Stimulated activated CD8-positive, alpha-beta memory T cell treated with anti-CD3 and anti-CD28 coated beads, Interleukin-15, amount 100 ng/mL, for 24 hours (primary cell): ENCODE measurements around the gene RUNDC1.
"Not testable (repeated sequence)": the region's sequence is repeated elsewhere in the genome, so short reads cannot be mapped to it uniquely, and the experiment has no call there.

Experiments
- DNase-seq: peaks from one replicate; pipeline ENCODE4 v3.0.0-alpha.2; 2020; ENCODE audit warnings: low read depth

Gene RUNDC1

DNA sequence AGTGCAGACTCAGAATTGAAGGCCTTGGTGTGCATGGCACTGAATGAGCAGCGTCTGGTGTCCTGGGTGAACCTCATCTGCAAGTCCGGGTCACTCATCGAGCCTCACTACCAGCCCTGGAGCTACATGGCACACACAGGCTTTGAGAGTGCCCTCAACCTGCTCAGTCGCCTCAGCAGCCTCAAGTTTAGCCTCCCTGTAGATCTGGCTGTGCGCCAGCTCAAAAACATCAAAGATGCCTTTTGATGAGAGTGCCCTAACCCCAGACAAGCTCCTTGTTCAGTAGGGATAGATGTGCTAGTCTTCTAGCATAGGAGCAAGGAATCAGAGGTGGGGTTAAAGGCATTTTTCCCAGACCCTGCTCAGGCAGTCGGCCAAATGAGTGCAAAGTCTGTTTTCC lies 11.1 kb downstream of the RUNDC1 start:
- no peak for DNase-seq

DNA sequence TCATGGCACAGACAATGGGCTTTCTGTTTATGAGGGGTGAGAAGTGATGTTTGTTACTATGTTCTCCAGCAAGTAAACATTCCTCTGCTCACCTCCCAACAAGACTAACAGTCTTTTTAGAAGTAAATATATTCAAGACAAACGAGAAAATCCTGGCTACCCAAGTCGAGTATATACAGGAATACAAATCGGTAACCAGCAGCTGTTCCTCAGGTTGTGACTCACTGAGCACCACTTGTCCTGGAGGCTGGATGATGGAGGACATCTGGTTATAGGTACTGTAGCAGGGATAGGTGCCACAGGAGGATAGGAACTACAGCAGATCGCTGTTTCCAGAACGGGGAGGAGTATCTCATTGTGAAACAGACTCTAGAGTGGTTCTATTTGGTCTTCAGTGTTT lies 12.5 kb downstream of the RUNDC1 start:
- no peak for DNase-seq

DNA sequence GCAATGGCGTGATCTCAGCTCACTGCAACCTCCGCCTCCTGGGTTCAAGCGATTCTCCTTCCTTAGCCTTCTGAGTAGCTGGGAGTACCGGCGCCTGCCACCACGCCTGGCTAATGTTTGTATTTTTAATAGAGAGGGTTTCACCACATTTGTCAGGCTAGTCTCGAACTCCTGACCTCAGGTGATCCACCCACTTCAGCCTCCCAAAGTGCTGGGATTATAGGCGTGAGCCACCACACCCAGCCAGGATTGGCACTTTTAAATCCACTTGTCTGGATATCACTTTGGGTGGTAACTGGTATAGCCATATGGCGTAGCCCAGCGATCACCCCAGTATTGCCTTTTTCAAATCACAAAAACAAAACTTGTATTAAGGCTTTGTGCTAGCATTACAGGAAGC lies 13.5 kb downstream of the RUNDC1 start:
- DNase-seq, result not testable (repeated sequence)

DNA sequence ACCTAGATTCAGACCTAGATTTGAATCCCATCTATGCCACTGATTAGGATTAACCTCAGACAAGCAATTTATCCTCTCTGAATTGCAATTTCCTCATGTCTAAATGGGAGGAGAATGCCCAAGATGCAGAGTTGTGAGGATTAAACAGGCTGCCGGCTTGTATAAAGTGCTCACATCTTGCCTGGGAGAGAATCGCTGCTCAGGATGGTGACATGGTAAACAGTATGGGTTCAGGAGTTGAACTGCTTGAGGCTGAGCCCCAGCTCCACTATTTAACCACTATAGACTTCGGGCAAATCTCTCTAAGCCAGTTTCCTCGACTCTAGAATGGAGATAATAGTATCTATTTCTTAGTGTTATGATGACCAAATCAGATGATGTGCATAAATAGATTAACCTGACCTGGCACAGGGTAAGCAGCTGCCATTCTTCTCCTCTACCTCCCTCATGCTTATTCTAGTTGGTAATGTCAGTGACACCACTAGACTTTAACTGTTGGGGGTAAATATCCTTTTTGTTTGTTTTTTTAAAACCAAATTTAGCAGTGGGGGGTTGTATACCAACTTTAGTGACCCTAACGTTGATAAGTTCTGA lies 17.1 kb downstream of the RUNDC1 start:
- no peak for DNase-seq

DNA sequence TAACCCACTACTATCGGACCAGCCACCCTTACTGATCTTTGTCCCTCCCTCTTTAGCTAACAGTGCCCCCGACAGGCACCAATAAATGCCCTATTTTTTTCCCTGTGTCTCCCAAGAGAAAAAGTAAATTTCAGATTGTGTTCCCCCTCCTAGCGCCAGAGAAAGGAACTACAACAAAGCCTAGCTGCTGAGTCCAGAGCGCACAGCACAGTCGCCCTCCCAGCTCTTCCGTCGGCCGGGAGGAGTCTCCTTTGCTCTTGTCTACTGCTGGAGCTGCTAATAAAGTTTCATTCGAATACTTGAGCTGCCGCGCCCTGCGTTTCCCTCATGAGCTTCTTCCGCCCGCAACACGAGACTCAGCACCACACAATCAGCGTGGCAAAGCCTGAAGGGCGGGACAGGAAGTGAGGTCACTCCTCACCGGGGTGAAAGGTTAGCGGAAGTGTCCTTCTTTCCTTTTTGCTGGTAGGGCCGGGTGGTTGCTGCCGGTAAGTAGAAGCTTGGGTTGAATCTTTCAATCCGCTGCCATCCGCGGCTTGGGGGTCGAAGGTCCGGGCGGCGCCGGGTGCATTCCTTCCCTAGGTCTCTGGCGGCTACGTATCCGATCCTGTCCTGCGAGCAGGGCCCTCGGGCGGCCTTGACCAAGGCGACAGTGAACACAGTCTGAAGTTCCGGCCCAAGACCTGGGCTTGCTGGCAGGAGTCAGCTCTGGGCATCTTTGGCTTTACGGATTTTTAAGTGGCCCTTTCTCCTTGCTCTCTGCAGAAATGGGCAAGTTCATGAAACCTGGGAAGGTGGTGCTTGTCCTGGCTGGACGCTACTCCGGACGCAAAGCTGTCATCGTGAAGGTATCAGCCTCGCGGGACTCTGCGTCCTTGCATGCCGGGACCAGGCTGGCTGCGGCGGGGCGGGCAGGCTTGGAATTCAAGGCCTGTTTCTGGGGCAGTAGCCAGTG lies 17.9 kb downstream of the RUNDC1 start, which contains the start of gene RPL27:
Gene RPL27 (plus strand): TSS at position 436 of the 955 bp plus-strand sequence. CDS start 332 bp downstream, at position 768.
- DNase-seq, result peak; percentile 86

DNA sequence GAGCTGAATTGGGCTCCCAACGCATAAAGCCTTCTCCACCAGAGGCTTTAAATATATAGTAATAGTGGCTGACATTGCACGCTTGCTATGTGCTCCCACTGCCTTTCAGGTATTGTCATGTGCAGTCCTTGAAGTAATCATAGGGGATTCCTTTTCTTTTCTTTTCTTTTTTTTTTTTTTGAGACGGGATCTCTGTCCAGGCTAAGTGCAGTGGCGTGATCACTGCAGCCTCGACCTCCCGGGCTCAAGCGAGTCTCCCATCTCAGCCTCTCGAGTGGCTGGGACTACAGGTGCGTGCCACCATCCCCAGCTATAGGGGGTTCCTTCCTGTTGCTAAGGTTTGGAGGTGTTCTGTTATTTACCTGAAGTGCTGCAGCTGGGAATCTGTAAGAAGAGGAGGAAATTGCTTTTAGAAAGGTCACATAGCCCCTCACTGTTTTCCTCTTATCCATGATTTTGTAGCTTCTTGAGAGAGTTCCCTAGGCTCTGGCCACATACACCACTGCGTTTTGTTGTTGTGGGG lies 18.7 kb downstream of the RUNDC1 start:
- no peak for DNase-seq

DNA sequence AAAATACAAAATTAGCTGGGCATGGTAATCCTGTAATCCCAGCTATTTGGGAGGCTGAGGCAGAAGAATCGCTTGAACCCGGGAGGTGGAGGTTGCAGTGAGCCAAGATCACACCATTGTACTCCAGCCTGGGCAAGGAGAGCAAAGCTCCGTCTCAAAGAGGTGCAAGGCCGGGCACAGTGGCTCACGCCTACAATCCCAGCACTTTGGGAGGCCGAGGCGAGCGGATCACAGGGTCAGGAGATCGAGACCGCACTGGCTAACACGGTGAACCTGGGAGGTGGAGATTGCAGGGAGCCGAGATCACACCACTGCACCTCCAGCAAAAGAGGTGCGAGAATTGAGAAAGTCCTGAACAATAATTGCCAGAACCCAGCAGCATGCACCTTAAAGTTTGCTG lies 20.5 kb downstream of the RUNDC1 start:
- DNase-seq, result not testable (repeated sequence)

DNA sequence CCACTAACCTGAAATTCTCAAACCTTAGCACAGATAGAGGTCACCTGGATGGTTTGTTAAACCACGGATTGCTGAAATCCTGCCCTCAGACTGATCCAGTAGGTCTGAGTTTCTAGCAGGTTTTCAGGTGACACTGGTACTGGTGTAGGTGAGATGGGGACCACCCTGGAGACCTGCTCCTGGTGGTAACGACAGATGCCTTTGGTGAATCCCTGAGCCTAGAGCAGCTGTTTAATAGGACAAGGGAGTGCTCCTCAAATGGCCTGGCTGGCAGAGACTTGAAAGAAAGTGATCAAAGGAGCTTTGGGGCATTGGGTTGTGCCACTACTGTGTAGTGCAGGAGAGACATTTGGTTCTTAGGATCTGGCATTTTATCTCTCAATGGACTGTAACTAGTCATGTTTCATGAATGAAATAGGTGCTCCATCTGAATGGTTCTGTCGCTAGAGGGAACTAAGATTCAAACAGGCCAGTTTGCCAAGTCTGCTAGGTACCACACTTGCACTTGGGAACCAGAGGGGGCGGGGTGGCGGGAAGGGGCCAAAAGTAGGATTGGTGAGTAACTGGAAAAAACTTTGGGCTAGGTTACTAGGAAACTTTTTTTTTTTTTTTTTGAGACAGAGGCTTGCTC lies 23.3 kb downstream of the RUNDC1 start:
- DNase-seq, result no peak

DNA sequence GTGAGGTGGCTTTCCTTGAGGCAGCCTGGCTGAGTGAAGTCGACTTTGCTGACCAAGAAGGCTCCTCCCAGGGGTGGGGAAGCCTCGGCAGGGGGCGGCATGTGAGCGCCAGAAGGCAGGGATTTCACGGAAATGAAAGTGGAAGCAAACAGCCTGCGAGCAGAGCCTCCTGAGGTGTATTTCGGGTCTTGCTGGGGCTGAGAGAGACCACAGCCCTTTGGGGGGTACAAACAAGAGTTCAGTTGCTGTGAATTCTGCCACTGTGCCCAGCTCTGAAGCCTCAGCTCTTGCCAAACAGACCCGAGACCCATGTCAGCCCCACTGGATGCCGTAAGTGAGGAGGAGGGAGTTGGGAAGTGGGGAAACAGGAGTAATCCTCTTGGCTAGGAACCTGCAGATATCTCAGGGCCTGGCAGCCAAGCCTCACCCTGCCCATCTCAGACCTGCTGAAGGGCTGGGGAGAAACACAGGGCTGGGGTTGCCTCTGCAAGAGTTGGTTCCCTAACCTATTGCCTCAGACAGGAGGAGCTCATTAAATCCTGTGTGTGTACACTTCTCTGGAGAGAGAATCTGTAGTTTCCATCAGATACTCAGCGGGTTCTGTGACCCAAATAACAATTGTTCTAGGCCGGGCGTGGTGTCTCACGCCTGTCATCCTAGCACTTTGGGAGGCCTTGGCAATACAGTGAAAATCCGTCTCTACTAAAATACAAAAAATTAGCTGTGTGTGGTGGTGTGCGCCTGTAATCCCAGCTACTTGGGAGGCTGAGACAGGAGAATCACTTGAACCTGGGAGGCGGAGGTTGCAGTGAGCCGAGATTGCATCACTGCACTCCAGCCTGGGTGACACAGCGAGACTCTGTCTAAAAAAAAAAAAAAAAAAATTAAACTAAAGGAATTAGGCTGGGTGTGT lies 26.5 kb downstream of the RUNDC1 start, which contains the start of gene IFI35:
Gene IFI35 (plus strand): TSS at position 146 of the 913 bp plus-strand sequence. CDS start 164 bp downstream, at position 310.
- DNase-seq, result peak; percentile 53

DNA sequence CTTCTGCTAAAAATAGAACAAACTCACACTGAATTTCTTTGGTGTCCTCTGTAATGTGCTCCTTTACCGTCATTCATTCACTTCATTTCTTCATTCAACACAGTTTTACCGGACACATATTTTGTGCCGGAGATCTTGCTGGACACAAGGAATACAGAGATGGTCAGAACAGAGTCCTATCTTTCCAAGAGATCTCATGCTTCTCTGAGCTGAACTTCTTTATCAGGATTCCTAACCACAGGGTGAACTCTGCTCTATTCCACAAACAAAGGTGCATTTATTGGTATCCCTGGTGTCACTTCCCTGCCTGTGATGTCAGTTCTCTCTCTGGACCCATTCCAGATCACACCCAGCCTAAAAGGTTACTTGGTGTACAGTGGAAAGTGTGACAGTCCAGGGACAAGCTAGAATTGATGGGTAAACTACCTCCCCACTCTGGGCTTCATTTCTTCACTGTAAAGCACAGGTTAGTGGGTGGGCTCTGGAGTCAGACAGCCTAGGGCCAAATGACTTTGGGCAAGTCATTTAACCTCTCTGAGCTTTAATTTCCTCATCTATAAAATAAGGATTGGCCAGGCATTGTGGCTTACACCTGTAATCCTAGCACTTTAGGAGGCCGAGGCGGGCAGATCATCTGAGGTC lies 30.4 kb downstream of the RUNDC1 start:
- DNase-seq, result no peak

DNA sequence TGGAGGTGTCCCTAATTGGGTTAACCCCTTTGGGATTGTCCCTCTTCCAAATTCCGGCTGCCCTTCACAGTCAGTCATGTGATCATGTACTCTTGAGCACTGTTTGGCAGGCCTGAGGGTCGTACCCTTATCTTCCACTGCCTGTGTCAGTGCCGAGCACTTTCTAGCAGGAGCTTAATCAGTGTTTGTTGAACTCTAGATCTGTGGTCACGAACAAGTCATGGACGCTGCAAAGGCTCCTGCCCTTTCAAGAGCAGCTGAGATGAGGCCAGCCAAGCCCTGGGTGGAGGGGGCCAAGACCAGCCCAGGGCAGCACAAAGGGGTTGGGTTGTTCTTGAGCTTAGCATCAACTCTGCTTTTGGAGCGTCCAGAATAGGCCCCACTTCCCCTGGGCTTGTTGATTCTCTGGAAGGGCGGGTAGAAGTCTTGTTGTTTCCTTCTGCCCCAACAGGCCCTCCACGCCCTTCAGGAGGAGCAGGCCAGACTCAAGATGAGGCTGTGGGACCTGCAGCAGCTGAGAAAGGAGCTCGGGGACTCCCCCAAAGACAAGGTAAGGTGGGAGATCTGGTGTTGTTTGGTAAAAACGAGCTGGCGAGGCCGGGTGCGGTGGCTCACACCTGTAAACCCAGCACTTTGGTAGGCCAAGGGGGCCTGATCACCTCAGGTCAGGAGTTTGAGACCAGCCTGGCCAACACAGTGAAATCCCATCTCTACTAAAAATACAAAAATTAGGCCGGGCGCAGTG lies 31.5 kb downstream of the RUNDC1 start:
- no peak for DNase-seq

DNA sequence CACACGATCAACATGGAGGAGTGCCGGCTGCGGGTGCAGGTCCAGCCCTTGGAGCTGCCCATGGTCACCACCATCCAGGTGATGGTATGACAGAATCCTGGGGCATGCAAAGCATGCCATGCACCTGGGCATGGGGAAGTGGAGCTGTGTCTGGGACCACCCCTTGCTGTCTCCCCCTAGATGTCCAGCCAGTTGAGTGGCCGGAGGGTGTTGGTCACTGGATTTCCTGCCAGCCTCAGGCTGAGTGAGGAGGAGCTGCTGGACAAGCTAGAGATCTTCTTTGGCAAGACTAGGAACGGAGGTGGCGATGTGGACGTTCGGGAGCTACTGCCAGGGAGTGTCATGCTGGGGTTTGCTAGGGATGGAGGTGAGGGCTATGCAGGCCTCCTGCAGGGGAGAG lies 32.9 kb downstream of the RUNDC1 start:
- DNase-seq, result no peak

DNA sequence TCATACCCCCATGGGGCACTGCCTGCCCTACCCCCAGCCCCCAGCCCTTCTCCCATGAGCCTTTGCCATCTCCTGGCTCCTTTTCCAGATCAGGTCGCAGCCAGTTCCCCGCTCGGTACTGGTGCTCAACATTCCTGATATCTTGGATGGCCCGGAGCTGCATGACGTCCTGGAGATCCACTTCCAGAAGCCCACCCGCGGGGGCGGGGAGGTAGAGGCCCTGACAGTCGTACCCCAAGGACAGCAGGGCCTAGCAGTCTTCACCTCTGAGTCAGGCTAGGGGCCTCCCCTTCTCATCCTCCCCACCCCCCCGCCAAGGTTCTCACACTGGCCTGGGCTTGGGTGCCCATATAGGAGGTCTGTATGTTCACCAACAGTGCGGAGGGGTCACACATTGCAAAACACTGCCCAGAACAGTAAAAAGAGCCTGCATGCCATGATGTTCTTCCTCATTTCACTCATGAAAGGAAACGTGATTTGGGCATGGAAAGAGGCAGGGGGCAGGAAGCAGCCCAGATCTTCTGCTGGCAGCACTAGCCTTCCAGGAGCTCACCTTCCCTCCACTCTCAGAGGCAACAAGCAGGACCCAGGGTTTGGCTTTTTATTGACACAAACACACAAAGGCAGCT lies 33.8 kb downstream of the RUNDC1 start:
- DNase-seq, result no peak

DNA sequence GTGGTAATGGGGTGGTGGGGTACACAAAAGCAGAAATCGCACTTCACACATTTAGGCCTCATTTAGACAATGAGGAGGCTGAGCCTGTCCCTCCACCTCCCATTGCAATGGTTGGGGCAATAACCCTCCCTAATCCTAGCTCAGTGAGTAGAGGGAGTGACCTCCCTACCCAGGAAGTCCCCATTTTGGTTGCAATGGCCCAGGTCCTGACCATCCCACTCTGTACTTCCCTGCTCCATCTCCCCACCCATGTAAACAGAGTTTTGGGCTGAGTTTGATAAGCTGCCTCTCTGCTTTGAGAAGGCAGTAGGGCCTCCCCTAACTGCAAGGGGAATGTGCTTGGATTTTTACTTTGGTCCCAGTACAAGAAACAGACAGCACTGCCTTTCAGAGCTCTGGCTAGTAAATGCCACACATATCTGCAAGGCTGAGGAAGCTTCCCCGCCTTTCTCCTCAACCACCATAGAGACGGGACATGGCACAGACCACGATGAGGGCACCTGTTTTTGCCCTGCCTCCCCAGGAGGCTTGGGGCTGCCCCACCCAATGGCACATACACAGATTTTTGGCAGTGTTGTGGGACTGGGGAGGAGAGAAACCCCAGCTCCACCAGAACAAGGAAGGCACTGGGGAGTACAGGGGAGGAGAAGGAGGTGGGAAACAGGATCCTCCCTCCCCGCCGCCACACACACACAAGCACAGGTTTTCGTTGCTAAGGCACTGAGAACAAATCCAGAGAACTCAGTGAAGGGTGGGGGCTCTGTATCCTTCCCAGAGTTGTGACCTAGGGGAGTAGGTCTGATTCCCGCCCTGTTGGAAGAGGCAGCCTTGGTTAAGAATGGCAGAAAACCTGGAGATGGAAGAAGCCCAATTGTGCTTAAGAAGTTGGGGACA lies 34.5 kb downstream of the RUNDC1 start:
- no peak for DNase-seq

DNA sequence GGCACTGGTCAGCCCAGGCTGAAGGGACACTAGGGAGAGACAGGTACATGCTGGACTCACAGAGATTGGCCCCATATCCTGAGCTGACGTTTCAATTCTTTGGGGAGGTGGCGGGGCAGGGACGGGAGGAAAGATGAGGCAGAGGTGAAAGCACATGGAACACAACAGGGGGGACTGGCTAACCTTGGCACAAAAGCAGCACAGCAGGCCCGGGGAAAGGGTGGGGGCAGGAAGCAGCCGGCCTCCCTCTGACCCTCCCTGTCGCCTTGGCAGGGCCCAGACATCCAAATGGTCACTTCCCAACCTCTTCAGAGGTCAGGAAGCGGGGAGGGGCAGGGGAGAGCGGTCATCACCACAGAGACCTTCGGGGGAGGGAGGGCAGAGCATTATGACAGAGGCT lies 35.2 kb downstream of the RUNDC1 start:
- DNase-seq, result no peak

DNA sequence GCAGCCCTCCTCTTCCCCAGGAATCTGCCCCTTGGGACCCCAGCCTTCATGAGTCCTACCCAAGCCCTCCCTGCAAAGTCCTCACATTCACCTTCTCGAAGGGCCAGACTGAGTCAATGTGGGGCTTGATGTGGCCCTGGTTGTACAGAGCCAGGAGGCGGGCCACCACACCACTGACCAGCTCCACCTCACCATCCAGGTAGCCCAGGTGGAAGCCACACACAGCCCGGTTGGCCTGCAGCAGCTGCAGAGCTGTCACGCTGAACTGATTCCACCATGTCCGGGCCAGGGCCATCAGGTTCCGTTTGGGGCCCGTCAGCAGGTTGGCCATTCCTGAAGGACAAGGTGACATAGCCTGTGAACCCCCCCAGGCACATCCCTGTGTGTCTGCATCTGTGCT lies 35.9 kb downstream of the RUNDC1 start:
- no peak for DNase-seq

DNA sequence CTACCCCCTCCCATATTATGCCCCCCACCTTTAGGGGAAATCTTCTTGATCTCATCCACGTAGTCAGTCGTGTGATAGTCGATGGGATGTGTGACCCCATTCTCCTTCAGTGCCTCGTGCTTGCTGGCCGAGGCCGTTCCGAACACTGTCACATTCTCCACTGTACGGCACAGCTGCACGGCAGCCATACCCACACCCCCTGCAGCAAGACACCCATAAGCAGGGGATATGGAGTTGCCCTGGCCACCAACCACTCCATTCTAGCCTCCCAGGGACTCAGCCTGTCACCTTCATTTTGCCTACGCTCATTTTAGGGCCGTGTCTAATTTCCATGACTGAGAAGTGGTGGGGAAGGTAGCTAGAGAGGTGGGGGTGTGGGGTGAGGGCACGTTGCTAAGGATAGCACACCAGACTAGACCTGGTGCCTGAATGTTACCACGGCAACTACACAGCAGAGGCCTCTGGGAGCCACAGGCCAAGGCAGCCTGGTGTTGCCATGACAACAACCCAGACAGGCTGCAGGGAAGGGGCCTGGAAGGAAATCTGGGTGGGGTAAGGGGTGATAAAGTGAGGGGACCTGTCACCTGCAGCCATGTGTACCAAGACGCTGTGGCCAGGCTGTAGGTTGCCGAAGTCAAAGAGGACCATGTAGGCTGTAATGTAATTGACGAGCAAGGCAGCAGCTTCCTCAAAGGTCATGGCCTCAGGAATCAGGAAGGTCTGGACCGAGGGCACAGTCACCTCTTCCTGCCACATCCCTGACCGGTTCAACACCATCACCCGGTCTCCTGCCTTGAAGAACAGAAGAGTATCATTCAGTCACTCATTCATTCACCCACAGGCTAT lies 37.9 kb downstream of the RUNDC1 start:
- no peak for DNase-seq

DNA sequence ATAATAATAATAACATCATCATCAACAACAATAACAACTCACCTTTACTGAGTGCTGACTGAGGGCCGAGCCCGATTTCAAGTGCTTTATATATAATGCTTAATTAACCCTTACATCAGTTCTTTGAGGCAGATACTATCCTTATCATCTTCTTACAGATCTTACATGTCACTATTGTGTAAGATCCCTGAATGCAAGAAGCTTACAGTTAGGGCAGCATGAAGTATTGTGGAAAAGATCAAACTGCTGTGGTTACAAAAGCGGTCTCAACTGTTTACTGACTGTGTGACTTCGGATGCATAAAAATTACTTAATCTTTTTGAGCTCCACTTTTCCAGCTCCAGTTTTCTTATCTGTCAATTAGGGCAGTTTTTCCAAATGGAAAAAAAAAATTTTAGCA lies 38.6 kb downstream of the RUNDC1 start:
- no peak for DNase-seq
